K562 (cell line): ENCODE data around the gene GRIN2A.

ENCODE experiments used
- CHD1 ChIP-seq: fragments of 200-600 bp; sonication (generic); IDR thresholded peaks from one replicate; pipeline ENCODE4 v1.6.1; 2012; ENCODE audit warnings: mild to moderate bottlenecking, moderate library complexity, low read length, inconsistent platforms
- CTCF ChIP-seq, 3 experiments: IDR thresholded peaks in 2 of 3; conservative IDR thresholded peaks in 1 of 3; 2 replicates each; pipeline ENCODE4 v1.5.1; 2011 to 2012; ENCODE audit warnings: low read length in 3 of 3, mild to moderate bottlenecking in 3 of 3, control low read depth in 2 of 3, improper control_type of control experiment in 1 of 3, inconsistent platforms in 1 of 3, low read depth in 1 of 3, mixed read lengths in 1 of 3, moderate library complexity in 1 of 3; ENCODE audit not compliant: insufficient read depth in 2 of 3
- MNT ChIP-seq, 2 experiments: fragments of 450-650 bp; conservative IDR thresholded peaks; 2 replicates each; pipeline ENCODE4 v1.6.1; 2017; ENCODE audit warnings: mild to moderate bottlenecking in 2 of 2, moderate library complexity in 2 of 2
- NRF1 ChIP-seq, 2 experiments: fragments of 450-650 bp; IDR thresholded peaks in 1 of 2; conservative IDR thresholded peaks in 1 of 2; 2 replicates each; pipeline ENCODE4 v1.6.1; 2014; ENCODE audit warnings: mild to moderate bottlenecking in 2 of 2
- RCOR1 ChIP-seq, 2 experiments: IDR thresholded peaks; 2 replicates each; pipeline ENCODE4 v1.6.1; 2012; ENCODE audit warnings: low read depth in 2 of 2, low read length in 2 of 2, borderline replicate concordance in 1 of 2, improper control_type of control experiment in 1 of 2
- ZBTB17 ChIP-seq: fragments of 450-650 bp; formaldehyde crosslinking; IDR thresholded peaks from 2 replicates; pipeline ENCODE4 v1.4.0; 2020; ENCODE audit warnings: mild to moderate bottlenecking

DNA sequence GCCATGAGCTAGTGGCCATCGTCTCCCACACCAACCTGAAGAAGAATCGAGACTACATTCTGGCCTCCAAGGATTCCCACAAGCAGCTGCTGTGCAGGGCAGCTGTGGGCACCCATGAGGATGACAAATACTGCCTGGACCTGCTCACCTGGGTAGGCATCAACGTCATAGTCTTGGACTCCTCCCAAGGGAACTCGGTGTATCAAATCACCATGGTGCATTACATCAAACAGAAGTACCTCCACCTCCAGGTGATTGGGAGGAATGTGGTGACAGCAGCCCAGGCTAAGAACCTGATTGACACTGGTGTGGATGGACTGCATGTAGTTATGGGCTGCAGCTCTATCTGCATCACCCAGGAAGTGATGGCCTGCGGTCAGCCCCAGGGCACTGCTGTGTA, 70.2 kb downstream of the GRIN2A start:
- TF ChIP-seq NRF1 (conservative IDR thresholded peaks at IDR 0.05 in 1 of 2, IDR thresholded peaks at IDR 0.05 in 1 of 2) (no peak), MNT (conservative IDR thresholded peaks at IDR 0.05) (no peak), RCOR1 (IDR thresholded peaks at IDR 0.05; ENCODE audit: borderline replicate concordance in 1 of 2, low read depth in 2 of 2, low read length in 2 of 2) (no peak), ZBTB17 (no peak), CHD1 (no peak), CTCF (IDR thresholded peaks at IDR 0.05 in 2 of 3, conservative IDR thresholded peaks at IDR 0.05 in 1 of 3; ENCODE audit: insufficient read depth in 2 of 3, low read depth in 1 of 3, low read length in 3 of 3) (no peak)
